Endometrial microvascular endothelial cells (primary cell): Measurements from ENCODE around the gene INSYN1. TPM values are rescaled to one million over a fixed set of nuclear protein-coding genes. Genes with fewer than 3 reads are reported as not detected.

Experiments used
- in situ Hi-C: cut with HindIII; loops from 2 replicates; pipeline ENCODE4 v1.10.0; 2017; ENCODE audit warnings: low sequenced_read_pairs, low pct_unique_long_range_greater_than_20kb; ENCODE audit errors: inconsistent ontology term
- total RNA-seq: library from RNA; depleted of rRNA; stranded (reverse); fragments of >200 nt; gene quantifications from one replicate; pipeline ENCODE4 v1.2.3, GENCODE V29; 2015; ENCODE audit errors: inconsistent ontology term

The INSYN1 gene
- total RNA-seq, 1 donor from 2014 or later: not detected

GRCh38 chr15:73754461-73754860 is 1.3 kb upstream of the INSYN1 start:
- in situ Hi-C loops: loop anchor here (25.0 kb wide), 1 partner anchor 108 kb away; the partner anchor contains the start of gene TBC1D21

GRCh38 chr15:73752806-73753193 is 351 bp downstream of the INSYN1 start:
- in situ Hi-C loops: loop anchor here (25.0 kb wide), 1 partner anchor 110 kb away; the partner anchor contains the start of gene TBC1D21

- in situ Hi-C loops: loop anchor here (25.0 kb wide), 1 partner anchor 110 kb away; the partner anchor contains the start of gene TBC1D21
These were observed 999 bp downstream of the INSYN1 start for GRCh38 chr15:73751899-73752805.

- in situ Hi-C loops: loop anchor here (25.0 kb wide), 1 partner anchor 111 kb away; the partner anchor contains the start of gene TBC1D21
These were observed 1.6 kb downstream of the INSYN1 start for GRCh38 chr15:73751511-73751898.

- in situ Hi-C loops: loop anchor here (25.0 kb wide), 1 partner anchor 111 kb away; the partner anchor contains the start of gene TBC1D21
These were observed 2.2 kb downstream of the INSYN1 start for GRCh38 chr15:73750951-73751350.

GRCh38 chr15:73750438-73750837 is 2.7 kb downstream of the INSYN1 start:
- in situ Hi-C loops: loop anchor here (25.0 kb wide), 1 partner anchor 112 kb away; the partner anchor contains the start of gene TBC1D21

- in situ Hi-C loops: loop anchor here (25.0 kb wide), 1 partner anchor 112 kb away; the partner anchor contains the start of gene TBC1D21
These were observed 3.2 kb downstream of the INSYN1 start for GRCh38 chr15:73749971-73750370.

- in situ Hi-C loops: no loop called here
These were observed 3.6 kb downstream of the INSYN1 start for GRCh38 chr15:73749533-73749932.

GRCh38 chr15:73748730-73749129 is 4.4 kb downstream of the INSYN1 start:
- in situ Hi-C loops: no loop called here

- in situ Hi-C loops: no loop called here
These were observed 5.1 kb downstream of the INSYN1 start for GRCh38 chr15:73747847-73748590.

GRCh38 chr15:73746883-73747282 is 6.3 kb downstream of the INSYN1 start:
- in situ Hi-C loops: no loop called here

- in situ Hi-C loops: no loop called here
These were observed 6.9 kb downstream of the INSYN1 start for GRCh38 chr15:73746261-73746660.

- in situ Hi-C loops: no loop called here
These were observed 8.1 kb downstream of the INSYN1 start for GRCh38 chr15:73745073-73745472.

GRCh38 chr15:73744293-73744692 is 8.9 kb downstream of the INSYN1 start:
- in situ Hi-C loops: no loop called here

- in situ Hi-C loops: no loop called here
These were observed 11.8 kb downstream of the INSYN1 start for GRCh38 chr15:73741321-73741836.

GRCh38 chr15:73740152-73741048 is 12.8 kb downstream of the INSYN1 start:
- in situ Hi-C loops: no loop called here

- in situ Hi-C loops: no loop called here
These were observed 15.6 kb downstream of the INSYN1 start for GRCh38 chr15:73737535-73737934.

GRCh38 chr15:73732930-73733329 is 20.2 kb downstream of the INSYN1 start:
- in situ Hi-C loops: no loop called here
